ENCODE results near the gene CNGA4. TPM values are rescaled to one million over a fixed set of nuclear protein-coding genes. Genes with fewer than 3 reads are reported as not detected.
"Not testable (repeated sequence)": the region's sequence is repeated elsewhere in the genome, so short reads cannot be mapped to it uniquely, and the experiment has no call there.

CNGA4 gene
- total and polyA plus RNA-seq, 3 donors from 2014 or later, result 7.9 to 14.4 (median 9.1) TPM

GRCh38 chr11:6268820-6269219, 29.9 kb downstream of the CNGA4 start:
- WGBS, 2 donors, result 90 to 95% methylated on average over 1 of the region's 1 CpG
- TF ChIP-seq POLR2A (IDR thresholded peaks at IDR 0.05) (no peak), CTCF (IDR thresholded peaks at IDR 0.05) (no peak)
- H3K27ac ChIP-seq, result no peak overlapping the region
- no peaks in the 10 kb centered on the region for H3K27me3 ChIP-seq
- intact Hi-C loops (cut with DNase I; ENCODE audit: low total_unique reads), result no loop called here
- no peak overlapping the region for H3K4me3 ChIP-seq
- H3K36me3 ChIP-seq (ENCODE audit: low read depth, missing control alignments), result no peaks in the 10 kb centered on the region
- no peaks in the 10 kb centered on the region for H3K9me3 ChIP-seq
- no peak for DNase-seq
- H3K4me1 ChIP-seq, result peaks cover 3% of the 10 kb centered on the region

- 69 to 89% methylated on average over 19 to 24 of the region's 24 CpGs for WGBS, 2 donors
- H3K9me3 ChIP-seq, result no peaks in the 10 kb centered on the region
- H3K4me3 ChIP-seq, result peak overlapping the region in 1 of 2 donors; percentile 20
- H3K27ac ChIP-seq, result no peak overlapping the region
- peaks cover 3% of the 10 kb centered on the region for H3K4me1 ChIP-seq
- peak; percentile 46 for DNase-seq
- intact Hi-C loops (cut with DNase I; ENCODE audit: low total_unique reads), result no loop called here
- no peaks in the 10 kb centered on the region for H3K27me3 ChIP-seq
- TF ChIP-seq CTCF (IDR thresholded peaks at IDR 0.05) (peak in 1 of 3 experiments; percentile 17), POLR2A (IDR thresholded peaks at IDR 0.05) (no peak)
- no peaks in the 10 kb centered on the region for H3K36me3 ChIP-seq (ENCODE audit: low read depth, missing control alignments)
Measured at GRCh38 chr11:6269994-6270393, 31.1 kb downstream of the CNGA4 start.

GRCh38 chr11:6270584-6271246, 31.8 kb downstream of the CNGA4 start:
- DNase-seq, result no peak
- TF ChIP-seq POLR2A (IDR thresholded peaks at IDR 0.05) (no peak), CTCF (IDR thresholded peaks at IDR 0.05) (no peak)
- Histone ChIP-seq H3K4me1 (peaks cover 3% of the 10 kb centered on the region), H3K36me3 (ENCODE audit: low read depth, missing control alignments) (no peaks in the 10 kb centered on the region), H3K4me3 (peak overlapping the region in 1 of 2 donors; percentile 20), H3K9me3 (no peaks in the 10 kb centered on the region), H3K27ac (no peak overlapping the region), H3K27me3 (no peaks in the 10 kb centered on the region)
- 60 to 80% methylated on average over 36 to 41 of the region's 41 CpGs for WGBS, 2 donors
- intact Hi-C loops (cut with DNase I; ENCODE audit: low total_unique reads), result no loop called here

GRCh38 chr11:6271598-6271997, 32.7 kb downstream of the CNGA4 start:
- Histone ChIP-seq H3K27me3 (no peaks in the 10 kb centered on the region), H3K9me3 (no peaks in the 10 kb centered on the region), H3K36me3 (ENCODE audit: low read depth, missing control alignments) (no peaks in the 10 kb centered on the region), H3K4me3 (no peak overlapping the region), H3K4me1 (peaks cover 3% of the 10 kb centered on the region), H3K27ac (no peak overlapping the region)
- intact Hi-C loops (cut with DNase I; ENCODE audit: low total_unique reads), result no loop called here
- DNase-seq, result no peak
- WGBS, 2 donors, result 42 to 62% methylated on average over 2 to 3 of the region's 3 CpGs
- TF ChIP-seq POLR2A (IDR thresholded peaks at IDR 0.05), result no peak
- TF ChIP-seq CTCF (IDR thresholded peaks at IDR 0.05), result no peak

GRCh38 chr11:6273188-6273587, 34.3 kb downstream of the CNGA4 start:
- Histone ChIP-seq H3K36me3 (ENCODE audit: low read depth, missing control alignments) (no peaks in the 10 kb centered on the region), H3K4me1 (peaks cover 3% of the 10 kb centered on the region), H3K9me3 (no peaks in the 10 kb centered on the region), H3K27me3 (no peaks in the 10 kb centered on the region), H3K4me3 (no peak overlapping the region), H3K27ac (no peak overlapping the region)
- DNase-seq, result no peak
- 50 to 66% methylated on average over 4 of the region's 4 CpGs for WGBS, 2 donors
- no peak for TF ChIP-seq POLR2A (IDR thresholded peaks at IDR 0.05)
- TF ChIP-seq CTCF (IDR thresholded peaks at IDR 0.05), result no peak
- intact Hi-C loops (cut with DNase I; ENCODE audit: low total_unique reads), result no loop called here

GRCh38 chr11:6280809-6281208, 41.9 kb downstream of the CNGA4 start:
- H3K27me3 ChIP-seq; H3K4me1 ChIP-seq; intact Hi-C loops (cut with DNase I; ENCODE audit: low total_unique reads); DNase-seq; H3K36me3 ChIP-seq (ENCODE audit: low read depth, missing control alignments); H3K4me3 ChIP-seq; H3K27ac ChIP-seq; H3K9me3 ChIP-seq: not testable (repeated sequence)
- 55% methylated on average over 7 of the region's 7 CpGs for WGBS, 2 donors

Data from testis (tissue), 3 donors.